ENCODE results near the gene USP16. TPM values are rescaled to one million over a fixed set of nuclear protein-coding genes. Genes with fewer than 3 reads are reported as not detected.
A peak's percentile ranks its signal among the peaks of the same experiment; 100 is the strongest.
"Not testable (repeated sequence)": the region's sequence is repeated elsewhere in the genome, so short reads cannot be mapped to it uniquely, and the experiment has no call there.

USP16 gene
- total RNA-seq, 2 donors from 2014 or later = 38.4 to 46.6 TPM

- H3K9me3 Mint-ChIP-seq = peaks cover 4% of the 10 kb centered on the region in 2 donors
- ATAC-seq (peak in 1 of 2 donors; percentile 23), DNase-seq (ENCODE audit: low spot score in 2 of 2) (no peak)
- H3K36me3 Mint-ChIP-seq = peaks cover 24 to 26% of the 10 kb centered on the region in 2 donors
- peak overlapping the region; percentile 100 for H3K27ac Mint-ChIP-seq
Observed at GRCh38 chr21:29074007-29074376, 49.5 kb downstream of the USP16 start.

DNA sequence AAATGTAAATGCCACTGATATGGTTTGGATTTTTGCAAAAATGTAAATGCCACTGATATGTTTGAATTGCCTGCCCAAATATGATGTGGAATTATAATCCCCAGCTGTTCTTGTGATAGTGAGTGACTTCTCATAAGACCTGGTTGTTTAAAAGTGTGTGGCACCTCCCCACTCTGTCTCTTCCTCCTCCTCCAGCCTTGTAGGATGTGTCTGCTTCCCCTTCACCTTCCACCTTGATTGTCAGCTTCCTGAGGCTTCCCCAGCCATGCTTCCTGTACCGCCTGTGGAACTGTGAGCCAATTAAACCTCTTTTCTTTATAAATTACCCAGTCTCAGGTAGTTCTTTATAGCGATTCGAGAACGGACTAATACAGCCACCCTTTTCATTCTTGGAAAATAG lies 50.3 kb downstream of the USP16 start:
- Mint-ChIP-seq H3K27ac (peak overlapping the region in 1 of 2 donors; percentile 64), H3K9me3 (peaks cover 5 to 6% of the 10 kb centered on the region in 2 donors), H3K36me3 (peaks cover 26 to 27% of the 10 kb centered on the region in 2 donors)
- DNase-seq (ENCODE audit: low spot score in 2 of 2) = no peak
- ATAC-seq = no peak

- DNase-seq (ENCODE audit: low spot score in 2 of 2) = no peak
- H3K36me3 Mint-ChIP-seq = peaks cover 26 to 27% of the 10 kb centered on the region in 2 donors
- ATAC-seq = peak in 1 of 2 donors; percentile 17
Observed at GRCh38 chr21:29075706-29076466, 51.4 kb downstream of the USP16 start.

GRCh38 chr21:29076731-29077640 lies 52.5 kb downstream of the USP16 start:
- DNase-seq (ENCODE audit: low spot score in 2 of 2) = peak; percentile 69 to 85
- H3K9me3 Mint-ChIP-seq, ATAC-seq: not testable (repeated sequence)
- peak overlapping the region; percentile 82 to 90 for H3K27ac Mint-ChIP-seq
- H3K36me3 Mint-ChIP-seq = peaks cover 21 to 23% of the 10 kb centered on the region in 2 donors

More at GRCh38 chr21:29075706-29076466, 51.4 kb downstream of the USP16 start:
- H3K27ac Mint-ChIP-seq = peak overlapping the region; percentile 58 to 90
- peaks cover 5 to 6% of the 10 kb centered on the region in 2 donors for H3K9me3 Mint-ChIP-seq

DNA sequence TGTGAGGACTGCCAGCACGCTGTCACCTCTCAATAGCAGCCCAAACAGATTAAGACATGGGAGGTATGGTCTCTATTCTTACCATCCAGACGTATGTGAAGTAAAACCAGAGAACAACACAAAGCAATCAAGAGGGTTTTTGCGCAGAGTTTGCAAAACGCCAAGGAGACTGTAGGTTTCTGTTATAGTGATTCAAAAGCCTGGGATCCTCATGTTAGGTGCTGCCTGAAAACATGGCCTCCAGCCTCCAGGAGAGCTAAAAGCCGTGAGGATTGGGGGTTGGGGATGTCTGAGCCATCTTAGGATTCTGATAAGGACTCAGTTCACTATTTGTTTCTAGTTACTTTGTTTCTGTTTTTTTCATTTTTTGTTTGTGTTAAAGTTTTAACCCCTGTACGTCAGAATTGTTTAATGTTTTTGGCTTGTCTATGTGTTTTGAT lies 53.2 kb downstream of the USP16 start:
- ATAC-seq = no peak
- Mint-ChIP-seq H3K27ac (peak overlapping the region; percentile 82 to 90), H3K9me3 (peaks cover 5 to 6% of the 10 kb centered on the region in 2 donors), H3K36me3 (peaks cover 14 to 16% of the 10 kb centered on the region in 2 donors)
- peak in 1 of 2 donors; percentile 16 for DNase-seq (ENCODE audit: low spot score in 2 of 2)

GRCh38 chr21:29078869-29079767 lies 54.6 kb downstream of the USP16 start:
- Mint-ChIP-seq H3K27ac (peak overlapping the region; percentile 90 to 97), H3K36me3 (peaks cover 4 to 7% of the 10 kb centered on the region in 2 donors), H3K9me3 (peaks cover 5 to 6% of the 10 kb centered on the region in 2 donors)
- DNase-seq (ENCODE audit: low spot score in 2 of 2) (peak; percentile 24 to 66), ATAC-seq (peak; percentile 74)

GRCh38 chr21:29080454-29080941 lies 56.0 kb downstream of the USP16 start:
- DNase-seq (ENCODE audit: low spot score in 2 of 2) = no peak
- Mint-ChIP-seq H3K36me3 (peaks cover 4 to 7% of the 10 kb centered on the region in 2 donors), H3K27ac (peak overlapping the region; percentile 90), H3K9me3 (peaks cover 5 to 6% of the 10 kb centered on the region in 2 donors)
- ATAC-seq = no peak

DNA sequence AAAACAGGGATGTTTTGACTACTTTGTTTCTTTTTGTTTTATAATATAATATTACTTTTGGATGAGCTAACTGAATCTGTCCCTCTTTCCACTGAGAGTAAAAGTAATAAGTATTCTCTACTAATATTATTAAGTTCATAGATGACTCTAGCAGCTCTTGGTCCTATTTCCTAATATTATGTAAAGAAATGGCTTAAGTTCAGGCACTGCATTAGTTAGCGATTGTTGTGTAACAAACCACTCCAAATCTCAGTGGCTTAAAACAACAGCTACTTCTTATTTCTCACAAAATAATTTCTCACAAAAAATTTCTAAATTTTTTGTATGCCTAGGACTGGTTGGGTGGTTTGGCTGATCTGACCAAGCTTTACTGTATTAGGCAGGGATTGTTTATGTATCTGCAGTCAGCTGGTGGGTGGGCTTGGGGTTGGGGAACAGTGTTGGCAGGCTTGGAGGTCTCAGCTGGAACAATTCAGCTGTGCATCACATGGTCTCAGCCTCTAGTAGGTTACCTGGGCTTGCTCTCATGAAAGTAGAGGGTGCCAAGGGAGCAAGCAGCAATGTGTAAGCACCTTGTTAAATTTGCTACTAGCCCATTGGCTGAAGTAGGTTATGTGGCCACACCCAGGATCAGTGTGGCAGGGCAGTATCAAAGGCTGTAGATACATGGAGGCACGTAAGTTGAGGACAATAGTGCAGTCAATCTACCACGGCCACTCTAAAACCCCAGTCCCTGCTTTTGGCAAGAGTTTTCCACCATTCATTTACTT lies 57.8 kb downstream of the USP16 start:
- ATAC-seq (no peak), DNase-seq (ENCODE audit: low spot score in 2 of 2) (no peak)
- Mint-ChIP-seq H3K9me3 (peaks cover 5 to 6% of the 10 kb centered on the region in 2 donors), H3K36me3 (peaks cover 4 to 7% of the 10 kb centered on the region in 2 donors), H3K27ac (no peak overlapping the region)

DNA sequence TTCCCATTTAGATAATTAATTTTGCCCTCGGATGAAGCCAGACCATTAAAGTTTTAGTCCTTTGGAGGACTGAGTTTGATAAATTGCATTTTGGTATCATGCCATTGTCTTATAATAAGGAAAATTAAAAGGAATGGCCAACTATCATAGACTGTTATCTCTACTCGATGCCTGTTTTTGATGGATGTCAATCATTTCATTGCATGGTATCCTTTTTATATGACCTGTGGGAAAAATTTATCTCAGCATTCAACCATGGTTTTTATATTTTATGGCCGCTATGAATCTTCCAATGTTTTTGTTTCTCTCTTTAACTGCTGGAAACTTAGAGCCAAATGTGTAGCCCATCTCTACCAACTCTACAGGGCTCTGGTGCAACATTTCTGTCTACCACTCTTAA lies 58.8 kb downstream of the USP16 start:
- Mint-ChIP-seq H3K27ac (no peak overlapping the region), H3K9me3 (peaks cover 5 to 6% of the 10 kb centered on the region in 2 donors), H3K36me3 (peaks cover 4 to 7% of the 10 kb centered on the region in 2 donors)
- ATAC-seq = no peak
- no peak for DNase-seq (ENCODE audit: low spot score in 2 of 2)

DNA sequence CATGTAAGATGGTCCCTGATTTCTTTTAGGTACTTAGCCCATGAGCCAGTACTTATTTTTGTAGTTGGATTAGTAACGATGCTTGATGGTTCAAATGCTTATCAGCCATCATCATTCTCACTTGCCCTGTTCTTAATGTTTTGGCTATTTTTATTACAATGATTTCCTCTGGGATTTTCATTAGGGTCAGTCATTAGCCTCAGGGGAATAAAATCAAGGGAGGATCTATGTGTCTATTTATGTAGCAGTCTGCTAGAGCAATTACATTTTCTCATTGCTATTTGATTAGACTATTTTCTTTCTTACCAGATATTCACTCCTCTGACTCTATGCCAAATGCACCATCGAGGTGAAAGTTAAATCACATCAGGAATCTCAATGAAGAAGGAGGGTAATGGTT lies 59.9 kb downstream of the USP16 start:
- Mint-ChIP-seq H3K27ac (no peak overlapping the region), H3K9me3 (no peaks in the 10 kb centered on the region), H3K36me3 (no peaks in the 10 kb centered on the region)
- DNase-seq (ENCODE audit: low spot score in 2 of 2) (no peak), ATAC-seq (no peak)

DNA sequence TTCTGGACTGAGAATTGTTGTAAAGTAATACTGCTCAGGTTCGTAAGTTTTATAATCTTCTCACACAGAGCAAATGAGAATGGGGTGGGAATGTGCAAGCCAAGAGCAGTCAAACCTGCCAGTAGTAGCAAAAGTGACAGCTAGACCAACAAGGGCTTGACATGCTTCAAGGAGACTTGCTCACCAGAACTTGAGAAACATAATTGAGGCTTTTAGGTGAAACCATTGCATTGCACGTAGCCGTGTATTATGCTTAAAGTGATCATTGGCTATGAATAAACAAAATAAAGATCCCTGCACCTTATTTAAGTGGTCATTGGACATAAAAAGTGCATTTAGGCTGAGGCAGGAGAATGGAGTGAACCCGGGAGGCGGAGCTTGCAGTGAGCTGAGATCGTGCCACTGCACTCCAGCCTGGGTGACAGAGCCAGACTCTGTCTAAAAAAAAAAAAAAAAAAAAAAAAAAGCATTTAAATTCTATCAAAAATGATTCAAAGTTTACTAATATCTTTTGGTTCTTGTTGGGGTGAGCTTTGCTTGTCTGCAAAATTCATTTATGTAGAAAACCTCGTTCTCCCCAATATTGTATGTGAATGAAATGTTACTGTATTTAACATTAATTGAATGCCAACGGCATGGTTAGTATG lies 60.8 kb downstream of the USP16 start:
- Mint-ChIP-seq H3K27ac (no peak overlapping the region), H3K36me3 (no peaks in the 10 kb centered on the region), H3K9me3 (no peaks in the 10 kb centered on the region)
- no peak for DNase-seq (ENCODE audit: low spot score in 2 of 2)
- ATAC-seq = no peak

DNA sequence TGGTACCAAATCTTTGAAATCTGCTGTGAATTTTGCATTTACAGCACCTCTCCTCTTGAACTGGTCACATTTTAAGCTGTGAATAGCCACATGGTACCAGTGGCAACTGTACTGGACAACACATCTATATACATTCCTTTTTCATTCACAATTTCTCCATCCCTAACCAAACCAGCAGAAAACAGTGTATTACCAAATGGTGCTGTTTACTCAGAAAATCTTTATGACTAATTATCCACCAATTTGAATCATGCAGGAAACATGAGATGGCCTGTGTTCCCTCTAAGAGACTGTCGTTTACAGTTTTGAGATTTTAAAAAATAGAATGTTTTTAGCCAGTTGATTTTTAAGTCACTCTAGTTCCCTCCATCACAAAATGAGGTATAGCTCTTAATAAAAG lies 66.6 kb downstream of the USP16 start:
- no peaks in the 10 kb centered on the region for H3K9me3 Mint-ChIP-seq
- ATAC-seq (peak; percentile 36 to 71), DNase-seq (ENCODE audit: low spot score in 2 of 2) (no peak)
- no peaks in the 10 kb centered on the region for H3K36me3 Mint-ChIP-seq
- H3K27ac Mint-ChIP-seq = peak overlapping the region in 1 of 2 donors; percentile 4

DNA sequence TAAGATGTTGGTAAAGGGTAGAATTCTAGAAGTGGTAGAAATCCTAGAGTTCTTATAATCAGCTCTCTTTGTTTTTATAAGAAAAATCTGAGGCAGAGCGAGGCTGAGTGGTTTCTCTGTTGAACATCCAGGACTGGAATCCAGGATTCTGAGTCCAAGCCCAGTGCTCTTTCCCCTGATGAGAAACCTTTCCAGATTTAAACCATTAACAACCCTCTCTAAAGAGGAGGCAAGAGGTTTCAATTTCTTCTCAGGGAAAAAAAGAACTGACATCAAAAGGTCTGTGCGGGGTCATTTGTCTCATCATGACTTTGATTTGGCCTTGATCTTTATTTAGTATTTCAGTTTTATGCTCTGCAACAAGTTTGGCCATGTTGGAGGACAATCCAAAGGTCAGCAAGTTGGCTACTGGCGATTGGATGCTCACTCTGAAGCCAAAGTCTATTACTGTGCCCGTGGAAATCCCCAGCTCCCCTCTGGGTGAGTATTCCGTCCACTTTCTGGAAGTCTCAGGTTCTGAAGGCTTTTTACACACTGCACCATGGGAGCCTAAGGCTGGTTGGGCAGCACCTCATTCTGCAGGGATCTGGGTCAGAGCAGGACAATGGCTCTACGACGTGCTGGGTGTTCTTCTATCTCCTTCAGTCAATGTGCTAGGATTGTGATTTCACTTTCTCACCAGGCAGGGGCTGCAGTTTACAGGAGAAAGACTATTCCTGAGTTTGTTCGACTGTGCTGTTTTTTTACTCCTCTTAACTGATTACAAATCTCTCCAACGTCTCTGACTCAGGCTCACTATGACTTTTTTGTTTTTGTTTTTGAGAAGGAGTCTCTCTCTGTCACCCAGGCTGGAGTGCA lies 67.9 kb downstream of the USP16 start:
- DNase-seq (ENCODE audit: low spot score in 2 of 2) = no peak
- peak in 1 of 2 donors; percentile 62 for ATAC-seq
- H3K27ac Mint-ChIP-seq = peak overlapping the region; percentile 11 to 92

More for the DNA sequence above, 67.9 kb downstream of the USP16 start:
- no peaks in the 10 kb centered on the region for H3K9me3 Mint-ChIP-seq
- H3K36me3 Mint-ChIP-seq = no peaks in the 10 kb centered on the region
